Right lobe of liver (tissue), 6 donors: ENCODE results near the gene CHRNB2. TPM values are rescaled to one million over a fixed set of nuclear protein-coding genes. Genes with fewer than 3 reads are reported as not detected.

ENCODE experiments used
- ATAC-seq, 4 donors: fragments of 200-7000 bp; cut with Tn5 transposase; one replicate each; pipeline ENCODE4 v1.9.1; 2020; ENCODE audit warnings: mild to moderate bottlenecking in 4 of 4, moderate library complexity in 4 of 4
- DNase-seq, 3 donors: peaks; one replicate each; pipeline ENCODE4 v3.0.0-alpha.2; 2020
- H3K27ac ChIP-seq, 3 donors: fragments of 200-600 bp; one replicate each; pipeline ENCODE4 v1.8.0; 2022
- H3K27me3 ChIP-seq, 2 donors: fragments of 200-600 bp; one replicate each; pipeline ENCODE4 v1.8.0; 2022
- H3K36me3 ChIP-seq, 4 donors: fragments of 200-600 bp; sonication (generic) in 1 of 4; one replicate each; pipeline versions ENCODE4 v1.5.1 to v1.8.0; 2017 to 2022; ENCODE audit warnings: control low read depth in 1 of 4
- H3K4me1 ChIP-seq, 4 donors: fragments of 200-600 bp; sonication (generic) in 1 of 4; one replicate each; pipeline versions ENCODE4 v1.5.1 to v1.8.0; 2017 to 2022; ENCODE audit warnings: control low read depth in 1 of 4
- H3K4me3 ChIP-seq, 3 donors: fragments of 200-600 bp; one replicate each; pipeline ENCODE4 v1.8.0; 2022
- H3K9me3 ChIP-seq, 4 donors: fragments of 200-600 bp; sonication (generic) in 1 of 4; one replicate each; pipeline versions ENCODE4 v1.5.1 to v1.8.0; 2017 to 2022; ENCODE audit warnings: control low read depth in 1 of 4
- POLR2A ChIP-seq: fragments of 450-650 bp; IDR thresholded peaks from one replicate; pipeline ENCODE4 v1.6.1; 2017; ENCODE audit warnings: antibody characterized with exemption, mild to moderate bottlenecking
- WGBS: methylation state at CpG from one replicate; pipeline ENCODE4 v1.1.6; 2018; ENCODE audit warnings: low coverage, low lambda C conversion rate; ENCODE audit not compliant: insufficient coverage; ENCODE audit errors: missing lambda C conversion rate; 5-methylcytosine and 5-hydroxymethylcytosine counted together
- intact Hi-C, 2 donors: fragments of 100-400 bp; cut with DNase I; formaldehyde crosslinking; loops; one replicate each; pipeline versions ENCODE4 v1.11.2 to v1.14.1; 2022
- total RNA-seq, 6 experiments: library from RNA; depleted of rRNA in 2 of 6; stranded (reverse); fragments of >200 nt in 2 of 6; fragmentation: NEBNext Ultra II Directional in 3 of 6; extraction: Animal tissue kit (Norgen Biotek cat#: 25700) in 3 of 6; gene quantifications; one replicate each; pipeline versions ENCODE4 v1.1.0 to v1.2.4, GENCODE V29; 2016 to 2023
- TF ChIP-seq, protein P1 (sequence below), 4 donors: fragments of 200-600 bp in 3 of 4; fragments of 450-650 bp in 1 of 4; IDR thresholded peaks; one replicate each; pipeline versions ENCODE4 v1.5.1 to v1.8.0; 2016 to 2022; ENCODE audit warnings: antibody characterized with exemption in 4 of 4, mild to moderate bottlenecking in 2 of 4
- donor health status: DM: no; HTN: yes; CAD: no.
- donor health status: DM: no; HTN: no; CAD: no.
- donor health status: DM: no; HTN: no; CAD: no.
- donor health status: DM: no; HTN: yes; CAD: no.
- donor health status: DM: no; HTN: yes; CAD: no.

CHRNB2 gene
- total RNA-seq, 6 experiments from 2014 or later: 0.07 TPM; not detected in 5

DNA sequence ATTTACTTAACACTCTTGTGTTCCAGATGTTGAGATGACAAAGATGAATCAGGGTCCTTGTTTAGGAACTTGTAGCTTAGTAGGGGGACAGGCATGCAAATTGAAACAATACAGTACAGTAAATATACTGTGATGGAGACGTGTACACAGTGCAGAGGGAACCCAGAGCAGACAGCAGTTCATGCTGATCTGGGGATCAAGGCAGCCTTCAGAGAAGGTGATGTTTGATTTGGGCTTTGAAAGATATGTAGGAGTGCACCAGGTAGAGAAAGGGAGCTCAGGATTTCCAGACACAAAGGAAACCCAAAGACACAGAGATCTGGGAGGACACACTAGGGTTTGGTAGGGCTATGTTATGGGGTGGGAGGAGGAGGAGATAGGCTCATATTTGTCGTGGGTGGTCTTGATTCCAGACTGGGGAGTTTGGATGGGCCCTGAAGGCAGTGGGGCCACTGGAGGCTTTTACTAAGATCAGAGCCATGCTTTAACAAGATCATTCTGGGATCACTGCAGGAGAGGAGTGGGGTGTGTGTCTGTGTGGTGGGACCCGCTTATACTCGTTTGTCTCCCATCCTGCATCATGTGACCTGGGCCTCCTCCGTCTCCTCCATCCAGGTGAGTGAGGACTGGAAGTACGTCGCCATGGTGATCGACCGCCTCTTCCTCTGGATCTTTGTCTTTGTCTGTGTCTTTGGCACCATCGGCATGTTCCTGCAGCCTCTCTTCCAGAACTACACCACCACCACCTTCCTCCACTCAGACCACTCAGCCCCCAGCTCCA is 7.8 kb downstream of the CHRNB2 start:
- Histone ChIP-seq H3K36me3 (peaks cover under 1 to 14% (median 5%) of the 10 kb centered on the region in 4 donors), H3K9me3 (no peaks in the 10 kb centered on the region), H3K27me3 (no peaks in the 10 kb centered on the region), H3K27ac (no peak overlapping the region), H3K4me1 (no peaks in the 10 kb centered on the region), H3K4me3 (no peak overlapping the region)
- WGBS: 39% methylated on average over 6 of the region's 10 CpGs
- TF ChIP-seq, protein P1, sequence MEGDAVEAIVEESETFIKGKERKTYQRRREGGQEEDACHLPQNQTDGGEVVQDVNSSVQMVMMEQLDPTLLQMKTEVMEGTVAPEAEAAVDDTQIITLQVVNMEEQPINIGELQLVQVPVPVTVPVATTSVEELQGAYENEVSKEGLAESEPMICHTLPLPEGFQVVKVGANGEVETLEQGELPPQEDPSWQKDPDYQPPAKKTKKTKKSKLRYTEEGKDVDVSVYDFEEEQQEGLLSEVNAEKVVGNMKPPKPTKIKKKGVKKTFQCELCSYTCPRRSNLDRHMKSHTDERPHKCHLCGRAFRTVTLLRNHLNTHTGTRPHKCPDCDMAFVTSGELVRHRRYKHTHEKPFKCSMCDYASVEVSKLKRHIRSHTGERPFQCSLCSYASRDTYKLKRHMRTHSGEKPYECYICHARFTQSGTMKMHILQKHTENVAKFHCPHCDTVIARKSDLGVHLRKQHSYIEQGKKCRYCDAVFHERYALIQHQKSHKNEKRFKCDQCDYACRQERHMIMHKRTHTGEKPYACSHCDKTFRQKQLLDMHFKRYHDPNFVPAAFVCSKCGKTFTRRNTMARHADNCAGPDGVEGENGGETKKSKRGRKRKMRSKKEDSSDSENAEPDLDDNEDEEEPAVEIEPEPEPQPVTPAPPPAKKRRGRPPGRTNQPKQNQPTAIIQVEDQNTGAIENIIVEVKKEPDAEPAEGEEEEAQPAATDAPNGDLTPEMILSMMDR (IDR thresholded peaks at IDR 0.05): no peak
- TF ChIP-seq POLR2A: no peak
- DNase-seq: no peak
- ATAC-seq: no peak
- intact Hi-C loops: loop anchor here in 1 of 2 donors (10.0 kb wide), 1 partner anchor 319 kb away; no protein-coding TSS in a partner anchor

DNA sequence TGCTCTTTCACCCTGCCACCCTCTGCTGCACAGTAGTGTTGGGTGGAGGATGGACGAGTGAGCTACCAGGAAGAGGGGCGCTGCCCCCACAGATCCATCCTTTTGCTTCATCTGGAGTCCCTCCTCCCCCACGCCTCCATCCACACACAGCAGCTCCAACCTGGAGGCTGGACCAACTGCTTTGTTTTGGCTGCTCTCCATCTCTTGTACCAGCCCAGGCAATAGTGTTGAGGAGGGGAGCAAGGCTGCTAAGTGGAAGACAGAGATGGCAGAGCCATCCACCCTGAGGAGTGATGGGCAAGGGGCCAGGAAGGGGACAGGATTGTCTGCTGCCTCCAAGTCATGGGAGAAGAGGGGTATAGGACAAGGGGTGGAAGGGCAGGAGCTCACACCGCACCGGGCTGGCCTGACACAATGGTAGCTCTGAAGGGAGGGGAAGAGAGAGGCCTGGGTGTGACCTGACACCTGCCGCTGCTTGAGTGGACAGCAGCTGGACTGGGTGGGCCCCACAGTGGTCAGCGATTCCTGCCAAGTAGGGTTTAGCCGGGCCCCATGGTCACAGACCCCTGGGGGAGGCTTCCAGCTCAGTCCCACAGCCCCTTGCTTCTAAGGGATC is 8.5 kb downstream of the CHRNB2 start:
- no peak for DNase-seq

DNA sequence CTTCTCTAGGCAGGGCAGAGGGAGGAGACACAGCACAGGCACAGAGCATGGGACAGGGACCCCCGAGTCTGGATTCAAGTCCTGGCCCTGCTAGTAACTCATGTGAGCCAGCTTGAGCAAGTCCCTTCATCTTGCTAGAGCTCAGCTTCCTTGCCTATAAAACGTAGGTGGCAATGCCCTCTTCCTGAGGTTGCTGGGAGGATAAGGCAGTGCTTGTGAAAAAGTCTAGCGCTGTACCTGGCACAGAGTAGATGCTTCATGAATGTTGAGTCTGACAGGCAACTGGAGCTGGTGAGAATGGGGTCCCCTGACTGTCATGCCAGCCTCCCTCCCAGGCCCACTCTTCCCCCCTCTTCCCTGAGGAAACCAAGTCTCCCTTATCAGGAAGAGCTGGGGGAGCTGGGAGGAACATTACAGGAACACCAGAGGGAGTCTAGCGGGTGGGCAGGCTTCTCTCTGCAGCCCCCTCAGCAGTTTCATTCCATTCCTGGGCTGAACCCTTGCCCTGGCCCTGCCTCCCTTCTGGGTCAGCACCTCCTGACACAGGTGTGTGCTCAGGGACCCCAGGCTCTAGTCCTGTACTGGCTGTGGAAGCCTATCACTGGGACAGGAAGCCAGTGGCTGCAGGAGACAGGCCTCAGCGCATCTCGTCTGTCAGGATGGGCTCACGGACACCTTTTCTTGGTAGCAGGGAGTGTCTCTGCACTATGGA is 9.9 kb downstream of the CHRNB2 start:
- no peak for DNase-seq
- no peaks in the 10 kb centered on the region for H3K9me3 ChIP-seq
- no peak for TF ChIP-seq POLR2A
- TF ChIP-seq, protein P1 (IDR thresholded peaks at IDR 0.05): no peak
- ATAC-seq: peak in 1 of 4 donors; percentile 8
- WGBS: 47% methylated on average over 4 of the region's 7 CpGs
- H3K4me1 ChIP-seq: no peaks in the 10 kb centered on the region
- H3K27me3 ChIP-seq: no peaks in the 10 kb centered on the region
- peaks cover 4 to 34% (median 19%) of the 10 kb centered on the region in 4 donors for H3K36me3 ChIP-seq
- intact Hi-C loops: loop anchor here in 1 of 2 donors (10.0 kb wide), 1 partner anchor 317 kb away; no protein-coding TSS in a partner anchor
- H3K27ac ChIP-seq: no peak overlapping the region
- H3K4me3 ChIP-seq: no peak overlapping the region

More for the DNA sequence above, 8.5 kb downstream of the CHRNB2 start:
- no peak overlapping the region for H3K4me3 ChIP-seq
- intact Hi-C loops: loop anchor here in 1 of 2 donors (10.0 kb wide), 1 partner anchor 319 kb away; no protein-coding TSS in a partner anchor
- H3K27ac ChIP-seq: no peak overlapping the region
- H3K36me3 ChIP-seq: peaks cover 4 to 21% (median 12%) of the 10 kb centered on the region in 4 donors
- H3K27me3 ChIP-seq: no peaks in the 10 kb centered on the region
- TF ChIP-seq POLR2A: no peak
- TF ChIP-seq, protein P1 (IDR thresholded peaks at IDR 0.05): no peak
- peak in 2 of 4 donors; percentile 5 to 9 for ATAC-seq
- 43% methylated on average over 1 of the region's 8 CpGs for WGBS
- H3K4me1 ChIP-seq: no peaks in the 10 kb centered on the region
- H3K9me3 ChIP-seq: no peaks in the 10 kb centered on the region

DNA sequence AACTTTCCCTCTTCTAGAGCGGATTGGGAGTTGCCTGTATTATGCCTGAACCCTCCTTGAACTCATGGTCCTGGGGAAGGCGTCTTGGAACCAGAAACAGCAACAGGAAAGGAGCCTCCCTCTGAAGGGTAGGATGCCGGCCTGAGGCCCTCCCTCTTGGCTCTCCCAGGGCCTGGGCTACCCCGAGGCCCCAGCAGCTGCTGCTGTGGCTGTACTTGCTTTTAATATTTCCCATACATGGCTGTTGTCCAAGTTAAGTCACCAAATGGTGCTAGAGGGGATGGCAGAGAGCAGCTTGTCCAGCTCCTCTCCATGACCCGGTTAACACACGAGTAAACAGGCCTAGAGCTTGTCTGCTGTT is 10.5 kb downstream of the CHRNB2 start:
- peak; percentile 36 to 52 (median 48) for ATAC-seq
- H3K4me3 ChIP-seq: no peak overlapping the region
- H3K36me3 ChIP-seq: peaks cover 8 to 39% (median 21%) of the 10 kb centered on the region in 4 donors
- H3K27ac ChIP-seq: no peak overlapping the region
- intact Hi-C loops: loop anchor here in 1 of 2 donors (10.0 kb wide), 1 partner anchor 317 kb away; no protein-coding TSS in a partner anchor
- WGBS: 64% methylated on average over 4 of the region's 6 CpGs
- no peaks in the 10 kb centered on the region for H3K9me3 ChIP-seq
- H3K4me1 ChIP-seq: no peaks in the 10 kb centered on the region
- H3K27me3 ChIP-seq: no peaks in the 10 kb centered on the region
- TF ChIP-seq, protein P1 (IDR thresholded peaks at IDR 0.05): no peak
- no peak for TF ChIP-seq POLR2A
- DNase-seq: no peak
